HepG2 (cell line): ENCODE measurements around the gene ATR. TPM values are rescaled to one million over a fixed set of nuclear protein-coding genes. Genes with fewer than 3 reads are reported as not detected.
A peak's percentile ranks its signal among the peaks of the same experiment; 100 is the strongest.

Source experiments
- AGO2 ChIP-seq: fragments of 200-400 bp; formaldehyde crosslinking; optimal IDR thresholded peaks from 2 replicates; pipeline ENCODE3; 2017; ENCODE audit warnings: mild to moderate bottlenecking, low read depth, low read length, moderate library complexity
- ETV5 ChIP-seq: IDR thresholded peaks from 2 replicates; pipeline ENCODE4 v1.6.1; 2018; ENCODE audit warnings: missing biosample characterization, missing genetic modification reagents, inconsistent platforms, borderline replicate concordance
- JARID2 ChIP-seq: sonication (generic); formaldehyde crosslinking; IDR thresholded peaks from 2 replicates; pipeline ENCODE4 v1.8.1; 2023; ENCODE audit warnings: missing genetic modification reagents, inconsistent platforms; ENCODE audit not compliant: insufficient replicate concordance
- JUND ChIP-seq: sonication (generic); formaldehyde crosslinking; IDR thresholded peaks from 2 replicates; pipeline ENCODE4 v1.8.0; 2022; ENCODE audit warnings: mild to moderate bottlenecking, missing genetic modification reagents
- MEIS2 ChIP-seq: sonication (generic); formaldehyde crosslinking; IDR thresholded peaks from 2 replicates; pipeline ENCODE4 v1.9.0; 2021; ENCODE audit warnings: mild to moderate bottlenecking, missing genetic modification reagents
- NFE2 ChIP-seq: sonication (generic); formaldehyde crosslinking; IDR thresholded peaks from 2 replicates; pipeline ENCODE4 v1.4.0; 2020; ENCODE audit warnings: missing genetic modification reagents
- NFYB ChIP-seq: sonication (generic); formaldehyde crosslinking; IDR thresholded peaks from 2 replicates; pipeline ENCODE4 v1.4.0; 2020; ENCODE audit warnings: missing genetic modification reagents
- PPARG ChIP-seq: conservative IDR thresholded peaks from 2 replicates; pipeline ENCODE4 v1.6.1; 2016; ENCODE audit warnings: missing biosample characterization, missing genetic modification reagents
- PTBP1 ChIP-seq: fragments of 200-400 bp; formaldehyde crosslinking; IDR thresholded peaks from 2 replicates; pipeline ENCODE4 v1.6.1; 2018; ENCODE audit warnings: low read length, low read depth; ENCODE audit not compliant: poor library complexity, severe bottlenecking
- RORA ChIP-seq: sonication (generic); formaldehyde crosslinking; IDR thresholded peaks from 2 replicates; pipeline ENCODE4 v1.5.0; 2020; ENCODE audit warnings: mild to moderate bottlenecking, missing genetic modification reagents, moderate library complexity
- YY1 ChIP-seq: IDR thresholded peaks from 2 replicates; pipeline ENCODE4 v1.6.1; 2011; ENCODE audit warnings: low read length, low read depth, moderate library complexity, mild to moderate bottlenecking; ENCODE audit not compliant: insufficient read depth, insufficient replicate concordance
- ZC3H4 ChIP-seq: sonication (generic); formaldehyde crosslinking; IDR thresholded peaks from 2 replicates; pipeline ENCODE4 v1.4.0; 2020; ENCODE audit warnings: missing genetic modification reagents, borderline replicate concordance
- ZNF337 ChIP-seq: sonication (generic); formaldehyde crosslinking; IDR thresholded peaks from 2 replicates; pipeline ENCODE4 v1.5.1; 2020; ENCODE audit warnings: missing genetic modification reagents, low read depth, mild to moderate bottlenecking, borderline replicate concordance
- ZNF547 ChIP-seq: sonication (generic); formaldehyde crosslinking; IDR thresholded peaks from 2 replicates; pipeline ENCODE4 v1.5.1; 2020; ENCODE audit warnings: mild to moderate bottlenecking, missing genetic modification reagents
- ZNF569 ChIP-seq: sonication (generic); formaldehyde crosslinking; IDR thresholded peaks from 2 replicates; pipeline ENCODE4 v1.5.0; 2020; ENCODE audit warnings: mild to moderate bottlenecking, missing genetic modification reagents, moderate library complexity, borderline replicate concordance
- polyA plus RNA-seq, 8 experiments: library from polyadenylated mRNA; depleted of rRNA in 3 of 8; stranded (reverse) in 7 of 8; unstranded in 1 of 8; fragments of >200 nt; fragmentation: Illumina TruSeq in 4 of 8; extraction: Trizol in 4 of 8; gene quantifications; 2 replicates each; pipeline versions ENCODE4 v1.2.1 to v1.2.3, GENCODE V29; 2011 to 2016; ENCODE audit warnings: low read depth in 4 of 8, missing spikeins in 1 of 8, mixed read lengths in 1 of 8; ENCODE audit not compliant: insufficient read depth in 1 of 8
- total RNA-seq, 5 experiments: library from RNA; depleted of rRNA; stranded (reverse); fragments of >200 nt; fragmentation: Illumina TruSeq; extraction: Trizol; gene quantifications; 2 replicates each; pipeline ENCODE4 v1.2.3, GENCODE V29; 2016; ENCODE audit warnings: low read depth in 1 of 5
- TF ChIP-seq, protein P1 (sequence below): IDR thresholded peaks from 2 replicates; pipeline ENCODE4 v1.6.1; 2012; ENCODE audit warnings: inconsistent platforms
- TF ChIP-seq, protein P2 (sequence below): sonication (generic); formaldehyde crosslinking; conservative IDR thresholded peaks from 2 replicates; pipeline ENCODE4 v1.4.0; 2020; ENCODE audit warnings: missing genetic modification reagents
- TF ChIP-seq, protein P3 (sequence below): sonication (generic); formaldehyde crosslinking; IDR thresholded peaks from 2 replicates; pipeline ENCODE4 v1.4.0; 2020; ENCODE audit warnings: missing genetic modification reagents
- TF ChIP-seq, protein P4 (sequence below): sonication (generic); formaldehyde crosslinking; IDR thresholded peaks from 2 replicates; pipeline ENCODE4 v1.4.0; 2020; ENCODE audit warnings: missing genetic modification reagents, mild to moderate bottlenecking, borderline replicate concordance

The ATR gene
- total and polyA plus RNA-seq, 2 of the 13 experiments (the other 11 are each of a cell fraction or from before 2014, with no cell fraction given): 6.6 to 17.0 TPM

DNA sequence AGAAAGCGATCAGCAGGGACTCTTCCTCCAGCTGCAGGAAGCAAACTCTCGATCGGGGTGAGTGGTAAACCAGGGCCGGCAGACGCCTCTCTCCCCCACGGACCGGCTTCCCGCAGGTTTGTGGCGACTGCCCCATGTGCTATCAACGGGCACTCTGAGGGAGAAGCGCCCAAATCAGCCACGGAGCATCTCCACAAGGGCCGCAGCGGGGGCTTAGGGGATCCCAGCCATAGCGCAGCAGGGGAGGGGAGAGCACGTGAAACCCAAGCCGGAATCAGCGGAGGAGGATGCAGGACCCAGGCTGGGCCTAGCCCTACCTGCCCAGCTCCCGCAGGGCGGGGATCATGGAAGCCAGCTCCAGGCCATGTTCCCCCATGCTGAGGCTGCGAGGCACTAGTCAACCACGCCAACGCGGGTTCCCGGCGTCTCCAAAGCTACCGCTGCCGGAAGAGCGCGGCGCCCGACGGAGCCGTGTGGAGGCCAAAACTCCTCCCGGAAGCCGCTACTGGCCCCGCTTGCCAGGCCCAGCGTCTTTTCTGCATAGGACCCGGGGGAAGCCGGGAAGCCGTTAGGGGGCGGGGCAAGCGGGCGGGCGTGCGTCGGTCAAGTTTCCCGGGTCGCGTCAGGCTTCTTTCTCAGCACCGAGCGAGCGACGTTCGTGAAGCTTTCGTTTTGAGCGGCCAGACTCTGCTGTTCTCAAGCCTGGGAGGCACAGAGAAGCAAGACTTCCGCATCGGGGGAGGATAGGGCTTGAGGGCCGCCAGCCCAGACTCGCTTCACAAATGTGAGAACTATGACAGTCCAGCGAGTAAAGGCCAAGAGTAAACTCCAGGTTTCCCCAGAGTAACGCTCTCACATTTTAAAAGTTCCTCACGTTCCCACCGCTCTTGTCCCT, at the start of gene ATR (continued):
- TF ChIP-seq PTBP1: no peak
- peak; percentile 95 for TF ChIP-seq ETV5 (CRISPR knock-in tag)
- TF ChIP-seq, protein P1, sequence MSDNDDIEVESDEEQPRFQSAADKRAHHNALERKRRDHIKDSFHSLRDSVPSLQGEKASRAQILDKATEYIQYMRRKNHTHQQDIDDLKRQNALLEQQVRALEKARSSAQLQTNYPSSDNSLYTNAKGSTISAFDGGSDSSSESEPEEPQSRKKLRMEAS: peak; percentile 98
- TF ChIP-seq, protein P2, sequence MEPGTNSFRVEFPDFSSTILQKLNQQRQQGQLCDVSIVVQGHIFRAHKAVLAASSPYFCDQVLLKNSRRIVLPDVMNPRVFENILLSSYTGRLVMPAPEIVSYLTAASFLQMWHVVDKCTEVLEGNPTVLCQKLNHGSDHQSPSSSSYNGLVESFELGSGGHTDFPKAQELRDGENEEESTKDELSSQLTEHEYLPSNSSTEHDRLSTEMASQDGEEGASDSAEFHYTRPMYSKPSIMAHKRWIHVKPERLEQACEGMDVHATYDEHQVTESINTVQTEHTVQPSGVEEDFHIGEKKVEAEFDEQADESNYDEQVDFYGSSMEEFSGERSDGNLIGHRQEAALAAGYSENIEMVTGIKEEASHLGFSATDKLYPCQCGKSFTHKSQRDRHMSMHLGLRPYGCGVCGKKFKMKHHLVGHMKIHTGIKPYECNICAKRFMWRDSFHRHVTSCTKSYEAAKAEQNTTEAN (CRISPR knock-in tag): peak; percentile 79
- TF ChIP-seq PPARG: peak; percentile 52; the same call in 1 of the 2 replicates
- TF ChIP-seq, protein P3, sequence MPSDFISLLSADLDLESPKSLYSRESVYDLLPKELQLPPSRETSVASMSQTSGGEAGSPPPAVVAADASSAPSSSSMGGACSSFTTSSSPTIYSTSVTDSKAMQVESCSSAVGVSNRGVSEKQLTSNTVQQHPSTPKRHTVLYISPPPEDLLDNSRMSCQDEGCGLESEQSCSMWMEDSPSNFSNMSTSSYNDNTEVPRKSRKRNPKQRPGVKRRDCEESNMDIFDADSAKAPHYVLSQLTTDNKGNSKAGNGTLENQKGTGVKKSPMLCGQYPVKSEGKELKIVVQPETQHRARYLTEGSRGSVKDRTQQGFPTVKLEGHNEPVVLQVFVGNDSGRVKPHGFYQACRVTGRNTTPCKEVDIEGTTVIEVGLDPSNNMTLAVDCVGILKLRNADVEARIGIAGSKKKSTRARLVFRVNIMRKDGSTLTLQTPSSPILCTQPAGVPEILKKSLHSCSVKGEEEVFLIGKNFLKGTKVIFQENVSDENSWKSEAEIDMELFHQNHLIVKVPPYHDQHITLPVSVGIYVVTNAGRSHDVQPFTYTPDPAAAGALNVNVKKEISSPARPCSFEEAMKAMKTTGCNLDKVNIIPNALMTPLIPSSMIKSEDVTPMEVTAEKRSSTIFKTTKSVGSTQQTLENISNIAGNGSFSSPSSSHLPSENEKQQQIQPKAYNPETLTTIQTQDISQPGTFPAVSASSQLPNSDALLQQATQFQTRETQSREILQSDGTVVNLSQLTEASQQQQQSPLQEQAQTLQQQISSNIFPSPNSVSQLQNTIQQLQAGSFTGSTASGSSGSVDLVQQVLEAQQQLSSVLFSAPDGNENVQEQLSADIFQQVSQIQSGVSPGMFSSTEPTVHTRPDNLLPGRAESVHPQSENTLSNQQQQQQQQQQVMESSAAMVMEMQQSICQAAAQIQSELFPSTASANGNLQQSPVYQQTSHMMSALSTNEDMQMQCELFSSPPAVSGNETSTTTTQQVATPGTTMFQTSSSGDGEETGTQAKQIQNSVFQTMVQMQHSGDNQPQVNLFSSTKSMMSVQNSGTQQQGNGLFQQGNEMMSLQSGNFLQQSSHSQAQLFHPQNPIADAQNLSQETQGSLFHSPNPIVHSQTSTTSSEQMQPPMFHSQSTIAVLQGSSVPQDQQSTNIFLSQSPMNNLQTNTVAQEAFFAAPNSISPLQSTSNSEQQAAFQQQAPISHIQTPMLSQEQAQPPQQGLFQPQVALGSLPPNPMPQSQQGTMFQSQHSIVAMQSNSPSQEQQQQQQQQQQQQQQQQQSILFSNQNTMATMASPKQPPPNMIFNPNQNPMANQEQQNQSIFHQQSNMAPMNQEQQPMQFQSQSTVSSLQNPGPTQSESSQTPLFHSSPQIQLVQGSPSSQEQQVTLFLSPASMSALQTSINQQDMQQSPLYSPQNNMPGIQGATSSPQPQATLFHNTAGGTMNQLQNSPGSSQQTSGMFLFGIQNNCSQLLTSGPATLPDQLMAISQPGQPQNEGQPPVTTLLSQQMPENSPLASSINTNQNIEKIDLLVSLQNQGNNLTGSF (CRISPR knock-in tag): peak; percentile 65; the same call in 1 of the 2 replicates
- peak; percentile 69 for TF ChIP-seq AGO2
- TF ChIP-seq NFYB (CRISPR knock-in tag): peak; percentile 66
- TF ChIP-seq JARID2 (CRISPR knock-in tag): peak; percentile 59
- no peak for TF ChIP-seq NFE2 (CRISPR knock-in tag)
- TF ChIP-seq RORA: no peak
- TF ChIP-seq JUND: peak; percentile 25; the same call in 1 of the 2 replicates
- TF ChIP-seq MEIS2 (CRISPR knock-in tag): peak; percentile 92
- TF ChIP-seq ZNF569 (CRISPR knock-in tag): peak; percentile 99; the same call in 1 of the 2 replicates
- TF ChIP-seq, protein P4, sequence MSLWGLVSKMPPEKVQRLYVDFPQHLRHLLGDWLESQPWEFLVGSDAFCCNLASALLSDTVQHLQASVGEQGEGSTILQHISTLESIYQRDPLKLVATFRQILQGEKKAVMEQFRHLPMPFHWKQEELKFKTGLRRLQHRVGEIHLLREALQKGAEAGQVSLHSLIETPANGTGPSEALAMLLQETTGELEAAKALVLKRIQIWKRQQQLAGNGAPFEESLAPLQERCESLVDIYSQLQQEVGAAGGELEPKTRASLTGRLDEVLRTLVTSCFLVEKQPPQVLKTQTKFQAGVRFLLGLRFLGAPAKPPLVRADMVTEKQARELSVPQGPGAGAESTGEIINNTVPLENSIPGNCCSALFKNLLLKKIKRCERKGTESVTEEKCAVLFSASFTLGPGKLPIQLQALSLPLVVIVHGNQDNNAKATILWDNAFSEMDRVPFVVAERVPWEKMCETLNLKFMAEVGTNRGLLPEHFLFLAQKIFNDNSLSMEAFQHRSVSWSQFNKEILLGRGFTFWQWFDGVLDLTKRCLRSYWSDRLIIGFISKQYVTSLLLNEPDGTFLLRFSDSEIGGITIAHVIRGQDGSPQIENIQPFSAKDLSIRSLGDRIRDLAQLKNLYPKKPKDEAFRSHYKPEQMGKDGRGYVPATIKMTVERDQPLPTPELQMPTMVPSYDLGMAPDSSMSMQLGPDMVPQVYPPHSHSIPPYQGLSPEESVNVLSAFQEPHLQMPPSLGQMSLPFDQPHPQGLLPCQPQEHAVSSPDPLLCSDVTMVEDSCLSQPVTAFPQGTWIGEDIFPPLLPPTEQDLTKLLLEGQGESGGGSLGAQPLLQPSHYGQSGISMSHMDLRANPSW: no peak; the same call in 1 of the 2 replicates
- TF ChIP-seq YY1: peak; percentile 86
- no peak for TF ChIP-seq ZC3H4
- peak; percentile 88; the same call in 1 of the 2 replicates for TF ChIP-seq ZNF337 (CRISPR knock-in tag)
- TF ChIP-seq ZNF547 (CRISPR knock-in tag): peak; percentile 99
